NT2/D1 (cell line): Measurements from ENCODE around the gene USP31.
"Not testable (repeated sequence)": the region's sequence is repeated elsewhere in the genome, so short reads cannot be mapped to it uniquely, and the experiment has no call there.

Experiments
- SUZ12 ChIP-seq: IDR thresholded peaks from 2 replicates; pipeline ENCODE4 v1.6.1; 2011; ENCODE audit not compliant: insufficient read length, insufficient read depth; ENCODE audit errors: extremely low read depth
- ZNF274 ChIP-seq: IDR thresholded peaks from 2 replicates; pipeline ENCODE4 v1.6.1; 2011; ENCODE audit warnings: mild to moderate bottlenecking, low read depth, low read length

- not testable (repeated sequence) for TF ChIP-seq ZNF274, SUZ12
Observed at GRCh38 chr16:23094136-23094535, 55.1 kb downstream of the USP31 start.
